ENCODE results near the gene CUL1. TPM values are rescaled to one million over a fixed set of nuclear protein-coding genes. Genes with fewer than 3 reads are reported as not detected.
"Not testable (repeated sequence)": the region's sequence is repeated elsewhere in the genome, so short reads cannot be mapped to it uniquely, and the experiment has no call there.

Gene CUL1
- polyA plus RNA-seq, 1 donor, result 62.9 TPM

- DNase-seq, result no peak
These were observed 2.8 kb upstream of the CUL1 start for GRCh38 chr7:148695953-148696352.

GRCh38 chr7:148696787-148697186, 1.9 kb upstream of the CUL1 start:
- DNase-seq, result no peak

- no peak for DNase-seq
These were observed 1.3 kb upstream of the CUL1 start for GRCh38 chr7:148697256-148698006.

GRCh38 chr7:148698007-148698396, 701 bp upstream of the CUL1 start:
- DNase-seq, result no peak

GRCh38 chr7:148699024-148699781, 500 bp downstream of the CUL1 start:
- no peak for DNase-seq

- no peak for DNase-seq
These were observed 1.3 kb downstream of the CUL1 start for GRCh38 chr7:148699782-148700629.

GRCh38 chr7:148700661-148701064, 2.0 kb downstream of the CUL1 start:
- DNase-seq, result no peak

GRCh38 chr7:148701414-148701813, 2.7 kb downstream of the CUL1 start:
- DNase-seq, result no peak

- no peak for DNase-seq
These were observed 4.4 kb downstream of the CUL1 start for GRCh38 chr7:148702876-148703670.

GRCh38 chr7:148703671-148703962, 4.9 kb downstream of the CUL1 start:
- DNase-seq, result not testable (repeated sequence)

- DNase-seq, result no peak
These were observed 5.5 kb downstream of the CUL1 start for GRCh38 chr7:148704189-148704588.

GRCh38 chr7:148704970-148705369, 6.3 kb downstream of the CUL1 start:
- DNase-seq, result no peak

GRCh38 chr7:148706368-148706767, 7.7 kb downstream of the CUL1 start:
- no peak for DNase-seq

- DNase-seq, result no peak
These were observed 9.6 kb downstream of the CUL1 start for GRCh38 chr7:148708026-148708885.

GRCh38 chr7:148709014-148709413, 10.3 kb downstream of the CUL1 start:
- no peak for DNase-seq

GRCh38 chr7:148710426-148710825, 11.7 kb downstream of the CUL1 start:
- not testable (repeated sequence) for DNase-seq

GRCh38 chr7:148711191-148712102, 12.7 kb downstream of the CUL1 start:
- no peak for DNase-seq

GRCh38 chr7:148712678-148713329, 14.1 kb downstream of the CUL1 start:
- no peak for DNase-seq

GRCh38 chr7:148714498-148714897, 15.8 kb downstream of the CUL1 start:
- DNase-seq, result no peak

Data from left kidney (tissue), 2 donors.